ENCODE data around the gene EMSY. TPM values are rescaled to one million over a fixed set of nuclear protein-coding genes. Genes with fewer than 3 reads are reported as not detected.

The EMSY gene
- total RNA-seq = 5.0 and 13.5 TPM in 2 replicates

GRCh38 chr11:76444384-76445120 lies at the start of gene EMSY:
Gene EMSY, plus strand, starts transcription at chr11:76445018. Its CDS starts 1,921 bp downstream, at chr11:76446939.

Other genes starting within 250 kb of the EMSY start
- 0.21 TPM in 1 of 2 replicates, not detected in the other for gene WNT11, start 238.5 kb upstream of the EMSY start, total RNA-seq
- gene THAP12, start 63.9 kb upstream of the EMSY start, total RNA-seq = 21.9 and 30.0 TPM in 2 replicates
- 0.28 TPM in 2 replicates for gene GVQW3, start 63.7 kb upstream of the EMSY start, total RNA-seq
- 0.05 TPM in 1 of 2 replicates, not detected in the other for gene LRRC32, start 225.7 kb downstream of the EMSY start, total RNA-seq